GM19099 (cell line): ENCODE measurements around the gene WDR27.

ENCODE experiments used
- POLR2A ChIP-seq: IDR thresholded peaks from 3 replicates; pipeline ENCODE4 v1.6.1; 2011; ENCODE audit warnings: low read depth; ENCODE audit not compliant: insufficient read length; ENCODE audit errors: extremely low read depth

The WDR27 gene

GRCh38 chr6:169653691-169654090 is 48.1 kb downstream of the WDR27 start:
- no peak for TF ChIP-seq POLR2A

DNA sequence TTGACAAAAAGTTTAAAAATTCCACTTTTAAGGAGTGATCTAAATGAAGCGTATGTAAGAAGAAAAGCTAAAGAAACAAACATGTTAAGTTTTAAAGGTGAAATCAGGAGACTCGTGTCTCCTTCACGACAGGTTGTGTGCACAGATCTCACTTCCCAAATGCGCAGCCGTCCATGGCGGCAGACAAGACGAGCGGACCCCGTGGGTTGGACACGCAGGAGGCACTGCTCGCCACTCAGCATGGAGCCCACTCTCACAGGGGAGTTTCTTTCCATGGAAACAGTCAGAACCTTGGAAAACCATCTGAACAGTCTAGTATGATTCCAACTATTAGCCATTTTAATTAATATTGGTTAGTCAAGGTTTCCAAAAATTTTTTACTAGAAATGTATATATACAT is 48.9 kb downstream of the WDR27 start:
- no peak for TF ChIP-seq POLR2A

GRCh38 chr6:169651498-169651897 is 50.3 kb downstream of the WDR27 start:
- no peak for TF ChIP-seq POLR2A

GRCh38 chr6:169650959-169651292 is 50.9 kb downstream of the WDR27 start:
- TF ChIP-seq POLR2A: no peak

- TF ChIP-seq POLR2A: no peak
Measured at GRCh38 chr6:169650241-169650958, 51.4 kb downstream of the WDR27 start.

- no peak for TF ChIP-seq POLR2A
Measured at GRCh38 chr6:169648617-169649016, 53.2 kb downstream of the WDR27 start.

- TF ChIP-seq POLR2A: no peak
Measured at GRCh38 chr6:169648092-169648491, 53.7 kb downstream of the WDR27 start.

GRCh38 chr6:169647637-169648036 is 54.2 kb downstream of the WDR27 start:
- no peak for TF ChIP-seq POLR2A

GRCh38 chr6:169646906-169647567 is 54.8 kb downstream of the WDR27 start:
- no peak for TF ChIP-seq POLR2A

- no peak for TF ChIP-seq POLR2A
Measured at GRCh38 chr6:169643521-169643920, 58.3 kb downstream of the WDR27 start.

DNA sequence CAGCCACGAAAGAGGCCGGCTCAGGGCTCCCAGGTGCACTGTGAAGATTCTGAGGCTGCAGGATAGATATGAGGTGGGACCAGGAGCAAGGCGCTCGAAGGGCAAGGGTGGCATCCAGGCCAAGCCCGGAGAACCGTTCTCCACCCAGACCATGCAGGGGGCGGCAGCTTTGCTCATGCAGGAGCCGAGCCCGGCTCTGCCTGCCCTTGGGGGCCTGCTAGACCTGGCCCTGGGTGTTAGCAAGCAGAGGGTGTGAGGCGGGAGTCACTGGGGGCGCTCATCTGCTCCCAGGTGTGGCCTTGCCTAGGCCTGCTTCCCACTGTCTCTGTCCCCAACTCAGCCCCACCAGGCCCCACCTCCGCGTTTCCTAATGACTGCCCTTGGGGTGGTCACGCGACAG is 59.4 kb downstream of the WDR27 start:
- TF ChIP-seq POLR2A: no peak

- no peak for TF ChIP-seq POLR2A
Measured at GRCh38 chr6:169641461-169642085, 60.3 kb downstream of the WDR27 start.

DNA sequence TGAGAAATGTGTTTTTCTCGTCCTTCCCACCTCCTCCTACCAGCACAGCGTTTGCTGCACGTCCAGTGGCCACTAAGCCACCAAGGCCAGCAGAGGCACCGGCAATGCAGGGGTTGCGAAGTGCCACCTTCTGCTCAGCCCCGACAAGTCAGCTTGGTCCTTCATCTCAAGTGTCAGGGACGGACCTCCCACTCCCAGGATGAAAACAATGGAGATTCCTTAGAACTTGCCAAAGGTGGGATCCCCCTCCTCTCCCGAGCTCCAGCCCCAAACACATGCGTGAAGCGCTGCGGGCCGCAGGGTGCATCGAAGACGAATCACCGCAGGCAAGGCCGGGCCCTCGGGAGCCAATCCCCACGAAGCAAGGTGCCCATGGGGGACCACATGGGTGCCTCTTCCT is 60.8 kb downstream of the WDR27 start:
- no peak for TF ChIP-seq POLR2A

GRCh38 chr6:169640351-169640852 is 61.4 kb downstream of the WDR27 start:
- TF ChIP-seq POLR2A: no peak

DNA sequence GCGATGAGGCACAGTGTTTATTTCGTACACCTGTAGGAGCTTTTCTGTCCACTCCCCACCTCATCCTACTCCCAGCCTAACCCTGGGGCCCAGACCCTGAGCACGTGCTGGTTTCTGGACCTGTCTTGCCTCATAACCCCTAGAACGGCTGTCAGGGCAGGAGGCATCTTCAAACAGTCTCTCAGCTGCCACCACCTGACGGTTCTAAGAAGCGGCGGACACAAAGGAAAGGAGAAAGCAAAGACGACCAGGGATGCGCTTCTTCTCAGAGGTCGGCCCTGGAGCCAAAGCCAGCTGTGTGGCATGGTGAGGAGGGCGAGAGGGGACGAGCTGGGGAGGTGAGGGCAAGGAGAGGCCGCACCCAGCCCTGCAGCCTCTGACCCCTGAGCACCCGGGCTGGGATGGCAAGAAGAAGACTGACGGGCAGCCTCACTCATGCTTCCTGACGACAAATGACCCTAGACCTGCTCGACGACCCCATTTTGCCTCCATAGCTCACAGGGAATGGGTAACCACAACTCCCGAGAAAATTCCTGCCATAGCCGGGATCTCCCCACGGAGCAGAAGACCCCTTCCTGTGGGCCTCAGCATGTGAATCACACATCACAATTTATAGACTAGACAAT is 62.1 kb downstream of the WDR27 start:
- no peak for TF ChIP-seq POLR2A
